ENCODE measurements around the gene MIP.

DNA sequence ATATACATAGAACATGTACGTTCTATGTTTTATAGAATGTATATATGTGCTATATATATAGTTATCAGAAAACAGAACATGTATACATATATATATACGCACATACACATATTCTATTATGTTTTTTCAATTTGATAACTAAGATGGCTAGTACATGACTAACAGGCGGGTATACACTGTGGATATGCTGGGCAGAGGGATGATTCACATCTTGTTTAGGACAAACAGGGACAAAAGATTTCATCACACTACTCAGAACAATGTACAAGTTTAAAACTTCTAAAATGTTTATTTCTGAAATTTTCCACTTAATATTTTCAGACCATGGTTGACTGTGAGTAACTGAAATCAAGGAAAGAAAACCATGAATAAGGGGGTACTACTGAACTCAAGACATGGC, 22.6 kb downstream of the MIP start:
- TF ChIP-seq, protein P1, sequence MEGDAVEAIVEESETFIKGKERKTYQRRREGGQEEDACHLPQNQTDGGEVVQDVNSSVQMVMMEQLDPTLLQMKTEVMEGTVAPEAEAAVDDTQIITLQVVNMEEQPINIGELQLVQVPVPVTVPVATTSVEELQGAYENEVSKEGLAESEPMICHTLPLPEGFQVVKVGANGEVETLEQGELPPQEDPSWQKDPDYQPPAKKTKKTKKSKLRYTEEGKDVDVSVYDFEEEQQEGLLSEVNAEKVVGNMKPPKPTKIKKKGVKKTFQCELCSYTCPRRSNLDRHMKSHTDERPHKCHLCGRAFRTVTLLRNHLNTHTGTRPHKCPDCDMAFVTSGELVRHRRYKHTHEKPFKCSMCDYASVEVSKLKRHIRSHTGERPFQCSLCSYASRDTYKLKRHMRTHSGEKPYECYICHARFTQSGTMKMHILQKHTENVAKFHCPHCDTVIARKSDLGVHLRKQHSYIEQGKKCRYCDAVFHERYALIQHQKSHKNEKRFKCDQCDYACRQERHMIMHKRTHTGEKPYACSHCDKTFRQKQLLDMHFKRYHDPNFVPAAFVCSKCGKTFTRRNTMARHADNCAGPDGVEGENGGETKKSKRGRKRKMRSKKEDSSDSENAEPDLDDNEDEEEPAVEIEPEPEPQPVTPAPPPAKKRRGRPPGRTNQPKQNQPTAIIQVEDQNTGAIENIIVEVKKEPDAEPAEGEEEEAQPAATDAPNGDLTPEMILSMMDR (IDR thresholded peaks at IDR 0.05) = no peak
- TF ChIP-seq POLR2A (IDR thresholded peaks at IDR 0.05) = no peak

Measured in vagina (tissue), 2 donors.